ENCODE data around the gene R3HDM4. TPM values are rescaled to one million over a fixed set of nuclear protein-coding genes. Genes with fewer than 3 reads are reported as not detected.

The R3HDM4 gene
- total and polyA plus RNA-seq, 9 of the 15 experiments (the other 6 are each of a cell fraction or from before 2014, with no cell fraction given), result 3.2 to 154 (median 59.0) TPM

DNA sequence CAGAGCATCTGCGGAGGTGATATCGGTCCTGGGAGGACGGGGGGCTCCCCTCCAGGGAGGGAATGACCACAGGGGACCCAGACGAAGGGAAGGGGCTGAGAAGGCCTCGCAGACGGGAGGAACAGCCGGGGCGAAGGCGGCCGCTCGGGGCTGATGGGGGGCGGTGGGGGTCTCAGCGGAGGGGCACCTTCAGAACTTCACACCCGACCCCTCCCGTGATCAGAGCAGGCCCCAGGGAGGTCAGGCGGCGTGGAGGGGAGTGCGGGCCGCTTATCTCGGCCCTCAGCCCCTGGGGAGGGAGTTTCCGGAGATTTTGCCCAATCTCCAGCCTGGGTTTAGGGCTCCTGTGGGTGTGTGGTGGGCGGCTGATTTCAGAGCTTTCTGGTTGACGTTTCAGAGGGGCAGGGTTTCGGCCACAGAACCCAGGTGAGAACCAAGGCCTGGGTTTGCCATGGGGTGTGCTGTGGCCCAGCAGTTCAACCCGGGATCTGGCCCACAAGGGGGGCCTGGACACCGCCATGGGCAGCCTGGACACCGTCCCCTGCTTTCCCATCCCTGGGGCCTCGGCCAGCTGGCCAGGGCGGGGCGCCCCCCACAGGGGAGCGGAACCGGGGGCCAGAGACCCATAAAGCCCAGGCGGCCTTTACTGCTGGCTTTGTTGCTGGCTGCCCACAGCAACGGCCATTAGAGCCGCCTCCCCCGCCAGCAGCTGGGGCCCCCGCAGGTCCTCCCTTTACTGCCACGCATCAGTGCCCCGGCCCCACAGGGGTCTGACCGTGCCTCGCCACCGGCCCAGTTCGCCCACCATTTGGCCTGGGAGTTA is 41.9 kb upstream of the R3HDM4 start (continued):
- TF ChIP-seq, protein P1, sequence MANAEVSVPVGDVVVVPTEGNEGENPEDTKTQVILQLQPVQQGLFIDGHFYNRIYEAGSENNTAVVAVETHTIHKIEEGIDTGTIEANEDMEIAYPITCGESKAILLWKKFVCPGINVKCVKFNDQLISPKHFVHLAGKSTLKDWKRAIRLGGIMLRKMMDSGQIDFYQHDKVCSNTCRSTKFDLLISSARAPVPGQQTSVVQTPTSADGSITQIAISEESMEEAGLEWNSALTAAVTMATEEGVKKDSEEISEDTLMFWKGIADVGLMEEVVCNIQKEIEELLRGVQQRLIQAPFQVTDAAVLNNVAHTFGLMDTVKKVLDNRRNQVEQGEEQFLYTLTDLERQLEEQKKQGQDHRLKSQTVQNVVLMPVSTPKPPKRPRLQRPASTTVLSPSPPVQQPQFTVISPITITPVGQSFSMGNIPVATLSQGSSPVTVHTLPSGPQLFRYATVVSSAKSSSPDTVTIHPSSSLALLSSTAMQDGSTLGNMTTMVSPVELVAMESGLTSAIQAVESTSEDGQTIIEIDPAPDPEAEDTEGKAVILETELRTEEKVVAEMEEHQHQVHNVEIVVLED (CRISPR knock-in tag; IDR thresholded peaks at IDR 0.05), result no peak
- no peak for TF ChIP-seq ARHGAP35 (IDR thresholded peaks at IDR 0.05; ENCODE audit: partially characterized antibody)
- no peak for TF ChIP-seq CREB1 (IDR thresholded peaks at IDR 0.05)
- no peak for TF ChIP-seq CREB1 (CRISPR knock-in tag; IDR thresholded peaks at IDR 0.05)
- TF ChIP-seq PURB (CRISPR knock-in tag; IDR thresholded peaks at IDR 0.05; ENCODE audit: low read depth), result no peak
- peak; percentile 34 for TF ChIP-seq ZBTB17 (CRISPR knock-in tag; IDR thresholded peaks at IDR 0.05)
- no peak for TF ChIP-seq ZNF696 (CRISPR knock-in tag; conservative IDR thresholded peaks at IDR 0.05)
- TF ChIP-seq, protein P2, sequence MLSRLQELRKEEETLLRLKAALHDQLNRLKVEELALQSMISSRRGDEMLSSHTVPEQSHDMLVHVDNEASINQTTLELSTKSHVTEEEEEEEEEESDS (CRISPR knock-in tag; IDR thresholded peaks at IDR 0.05), result no peak
- no peak for TF ChIP-seq RBM14 (IDR thresholded peaks at IDR 0.05; ENCODE audit: borderline replicate concordance, insufficient read depth, low read depth, low read length)
- no peak for TF ChIP-seq RHOXF2B (CRISPR knock-in tag; conservative IDR thresholded peaks at IDR 0.05)
- TF ChIP-seq, protein P3, sequence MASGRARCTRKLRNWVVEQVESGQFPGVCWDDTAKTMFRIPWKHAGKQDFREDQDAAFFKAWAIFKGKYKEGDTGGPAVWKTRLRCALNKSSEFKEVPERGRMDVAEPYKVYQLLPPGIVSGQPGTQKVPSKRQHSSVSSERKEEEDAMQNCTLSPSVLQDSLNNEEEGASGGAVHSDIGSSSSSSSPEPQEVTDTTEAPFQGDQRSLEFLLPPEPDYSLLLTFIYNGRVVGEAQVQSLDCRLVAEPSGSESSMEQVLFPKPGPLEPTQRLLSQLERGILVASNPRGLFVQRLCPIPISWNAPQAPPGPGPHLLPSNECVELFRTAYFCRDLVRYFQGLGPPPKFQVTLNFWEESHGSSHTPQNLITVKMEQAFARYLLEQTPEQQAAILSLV (tag; IDR thresholded peaks at IDR 0.05), result no peak
- TF ChIP-seq POLR3G (IDR thresholded peaks at IDR 0.05; ENCODE audit: extremely low read depth, insufficient read length, insufficient replicate concordance), result no peak
- no peak for TF ChIP-seq GTF2E2 (tag; IDR thresholded peaks at IDR 0.05)
- TF ChIP-seq, protein P4, sequence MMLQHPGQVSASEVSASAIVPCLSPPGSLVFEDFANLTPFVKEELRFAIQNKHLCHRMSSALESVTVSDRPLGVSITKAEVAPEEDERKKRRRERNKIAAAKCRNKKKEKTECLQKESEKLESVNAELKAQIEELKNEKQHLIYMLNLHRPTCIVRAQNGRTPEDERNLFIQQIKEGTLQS (IDR thresholded peaks at IDR 0.05), result no peak
- TF ChIP-seq, protein P4 (CRISPR knock-in tag; conservative IDR thresholded peaks at IDR 0.05), result no peak
- no peak for TF ChIP-seq SREBF1 (IDR thresholded peaks at IDR 0.05; ENCODE audit: borderline replicate concordance, low read depth, low read length)
- TF ChIP-seq TCF3 (CRISPR knock-in tag; IDR thresholded peaks at IDR 0.05), result peak; percentile 76
- TF ChIP-seq NFYB (IDR thresholded peaks at IDR 0.05; ENCODE audit: extremely low read depth, insufficient read length), result no peak
- no peak for TF ChIP-seq ZNF217 (CRISPR knock-in tag; IDR thresholded peaks at IDR 0.05)
- TF ChIP-seq ZNF143 (CRISPR knock-in tag; IDR thresholded peaks at IDR 0.05), result no peak
- TF ChIP-seq DMBX1 (CRISPR knock-in tag; IDR thresholded peaks at IDR 0.05; ENCODE audit: borderline replicate concordance), result 0 out of 2 replicates have a peak, but pooled peaks have one; percentile 26
- TF ChIP-seq TOE1 (IDR thresholded peaks at IDR 0.05; ENCODE audit: borderline replicate concordance), result no peak
- no peak for TF ChIP-seq TOE1 (CRISPR knock-in tag; IDR thresholded peaks at IDR 0.05; ENCODE audit: borderline replicate concordance, low read depth)
- peak; percentile 75 for TF ChIP-seq NCOR1 (IDR thresholded peaks at IDR 0.05)
- peak; percentile 36 for TF ChIP-seq TAF1 (IDR thresholded peaks at IDR 0.05; ENCODE audit: control insufficient read depth, extremely low read depth, insufficient read depth, low read length, severe bottlenecking)
- TF ChIP-seq NFIC (IDR thresholded peaks at IDR 0.05), result peak; percentile 49
- no peak for TF ChIP-seq KAT2B (IDR thresholded peaks at IDR 0.05; ENCODE audit: low read depth, low read length)

Measured in K562 (cell line).